Measurements from ENCODE around the gene PTTG1IP2. TPM values are rescaled to one million over a fixed set of nuclear protein-coding genes. Genes with fewer than 3 reads are reported as not detected.

The PTTG1IP2 gene
- total and polyA plus RNA-seq, 4 donors = 2.0 TPM; not detected in 3

- no peak overlapping the region for H3K9ac ChIP-seq (ENCODE audit: low read depth in 1 of 2, low read length in 2 of 2)
- no peak overlapping the region for H3K27ac ChIP-seq (ENCODE audit: low read depth in 1 of 2, low read length in 2 of 2)
- H3K36me3 ChIP-seq (ENCODE audit: control insufficient read depth in 4 of 4, insufficient read depth in 3 of 4, low read depth in 1 of 4, low read length in 3 of 4) = no peaks in the 10 kb centered on the region
- no peaks in the 10 kb centered on the region for H3K9me3 ChIP-seq (ENCODE audit: control insufficient read depth in 4 of 4, low read length in 3 of 4)
- WGBS = 26% methylated on average over 1 of the region's 1 CpG
- H3K27me3 ChIP-seq (ENCODE audit: control insufficient read depth in 4 of 4, insufficient read depth in 4 of 4, low read length in 3 of 4) = no peaks in the 10 kb centered on the region
- H3K4me3 ChIP-seq (ENCODE audit: low read depth in 1 of 3, low read length in 3 of 3) = no peak overlapping the region
- DNase-seq (ENCODE audit: low spot score) = no peak
- TF ChIP-seq TAF1 (conservative IDR thresholded peaks at IDR 0.05) (no peak), NR2F2 (IDR thresholded peaks at IDR 0.05) (no peak), RAD21 (IDR thresholded peaks at IDR 0.05) (no peak), ZBTB33 (IDR thresholded peaks at IDR 0.05) (no peak), SP1 (IDR thresholded peaks at IDR 0.05) (no peak), HNF4A (conservative IDR thresholded peaks at IDR 0.05) (no peak), EGR1 (IDR thresholded peaks at IDR 0.05; ENCODE audit: low read depth in 2 of 2) (no peak), FOXA2 (IDR thresholded peaks at IDR 0.05) (no peak), JUND (IDR thresholded peaks at IDR 0.05) (no peak), MAX (IDR thresholded peaks at IDR 0.05) (no peak), HNF4G (IDR thresholded peaks at IDR 0.05) (no peak), FOXA1 (IDR thresholded peaks at IDR 0.05) (no peak), GABPA (IDR thresholded peaks at IDR 0.05 in 1 of 2, conservative IDR thresholded peaks at IDR 0.05 in 1 of 2) (no peak)
- TF ChIP-seq, protein P1, sequence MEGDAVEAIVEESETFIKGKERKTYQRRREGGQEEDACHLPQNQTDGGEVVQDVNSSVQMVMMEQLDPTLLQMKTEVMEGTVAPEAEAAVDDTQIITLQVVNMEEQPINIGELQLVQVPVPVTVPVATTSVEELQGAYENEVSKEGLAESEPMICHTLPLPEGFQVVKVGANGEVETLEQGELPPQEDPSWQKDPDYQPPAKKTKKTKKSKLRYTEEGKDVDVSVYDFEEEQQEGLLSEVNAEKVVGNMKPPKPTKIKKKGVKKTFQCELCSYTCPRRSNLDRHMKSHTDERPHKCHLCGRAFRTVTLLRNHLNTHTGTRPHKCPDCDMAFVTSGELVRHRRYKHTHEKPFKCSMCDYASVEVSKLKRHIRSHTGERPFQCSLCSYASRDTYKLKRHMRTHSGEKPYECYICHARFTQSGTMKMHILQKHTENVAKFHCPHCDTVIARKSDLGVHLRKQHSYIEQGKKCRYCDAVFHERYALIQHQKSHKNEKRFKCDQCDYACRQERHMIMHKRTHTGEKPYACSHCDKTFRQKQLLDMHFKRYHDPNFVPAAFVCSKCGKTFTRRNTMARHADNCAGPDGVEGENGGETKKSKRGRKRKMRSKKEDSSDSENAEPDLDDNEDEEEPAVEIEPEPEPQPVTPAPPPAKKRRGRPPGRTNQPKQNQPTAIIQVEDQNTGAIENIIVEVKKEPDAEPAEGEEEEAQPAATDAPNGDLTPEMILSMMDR (IDR thresholded peaks at IDR 0.05; ENCODE audit: low read depth, low read length, missing input control) = no peak
- TF ChIP-seq, protein P2, sequence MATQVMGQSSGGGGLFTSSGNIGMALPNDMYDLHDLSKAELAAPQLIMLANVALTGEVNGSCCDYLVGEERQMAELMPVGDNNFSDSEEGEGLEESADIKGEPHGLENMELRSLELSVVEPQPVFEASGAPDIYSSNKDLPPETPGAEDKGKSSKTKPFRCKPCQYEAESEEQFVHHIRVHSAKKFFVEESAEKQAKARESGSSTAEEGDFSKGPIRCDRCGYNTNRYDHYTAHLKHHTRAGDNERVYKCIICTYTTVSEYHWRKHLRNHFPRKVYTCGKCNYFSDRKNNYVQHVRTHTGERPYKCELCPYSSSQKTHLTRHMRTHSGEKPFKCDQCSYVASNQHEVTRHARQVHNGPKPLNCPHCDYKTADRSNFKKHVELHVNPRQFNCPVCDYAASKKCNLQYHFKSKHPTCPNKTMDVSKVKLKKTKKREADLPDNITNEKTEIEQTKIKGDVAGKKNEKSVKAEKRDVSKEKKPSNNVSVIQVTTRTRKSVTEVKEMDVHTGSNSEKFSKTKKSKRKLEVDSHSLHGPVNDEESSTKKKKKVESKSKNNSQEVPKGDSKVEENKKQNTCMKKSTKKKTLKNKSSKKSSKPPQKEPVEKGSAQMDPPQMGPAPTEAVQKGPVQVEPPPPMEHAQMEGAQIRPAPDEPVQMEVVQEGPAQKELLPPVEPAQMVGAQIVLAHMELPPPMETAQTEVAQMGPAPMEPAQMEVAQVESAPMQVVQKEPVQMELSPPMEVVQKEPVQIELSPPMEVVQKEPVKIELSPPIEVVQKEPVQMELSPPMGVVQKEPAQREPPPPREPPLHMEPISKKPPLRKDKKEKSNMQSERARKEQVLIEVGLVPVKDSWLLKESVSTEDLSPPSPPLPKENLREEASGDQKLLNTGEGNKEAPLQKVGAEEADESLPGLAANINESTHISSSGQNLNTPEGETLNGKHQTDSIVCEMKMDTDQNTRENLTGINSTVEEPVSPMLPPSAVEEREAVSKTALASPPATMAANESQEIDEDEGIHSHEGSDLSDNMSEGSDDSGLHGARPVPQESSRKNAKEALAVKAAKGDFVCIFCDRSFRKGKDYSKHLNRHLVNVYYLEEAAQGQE (IDR thresholded peaks at IDR 0.05) = no peak
- peaks cover 0 to 6% (median 0%) of the 10 kb centered on the region in 4 donors for H3K4me1 ChIP-seq (ENCODE audit: control insufficient read depth in 4 of 4, insufficient read depth in 4 of 4, low read length in 3 of 4)
Measured at GRCh38 chr7:90560730-90561129, 91.3 kb downstream of the PTTG1IP2 start.

Other genes starting within 250 kb of the PTTG1IP2 start
- gene CFAP69, start 224.5 kb upstream of the PTTG1IP2 start, total RNA-seq = 10 to 100 TPM in 1 of 2 donors, 1 to 10 TPM in 1; 4.0 to 11.7 TPM
- 1 to 10 TPM; 1.2 to 4.1 TPM for gene CFAP69, start 224.5 kb upstream of the PTTG1IP2 start, polyA plus RNA-seq
- gene FAM237B, start 148.3 kb upstream of the PTTG1IP2 start, total RNA-seq = not detected
- gene FAM237B, start 148.3 kb upstream of the PTTG1IP2 start, polyA plus RNA-seq = not detected
- 10 to 100 TPM in 1 of 2 donors, 1 to 10 TPM in 1; 6.5 to 18.9 TPM for gene GTPBP10, start 122.9 kb upstream of the PTTG1IP2 start, total RNA-seq
- 10 to 100 TPM in 1 of 2 donors, 1 to 10 TPM in 1; 7.2 to 17.3 TPM for gene GTPBP10, start 122.9 kb upstream of the PTTG1IP2 start, polyA plus RNA-seq
- gene CLDN12, start 66.2 kb upstream of the PTTG1IP2 start, total RNA-seq = 10 to 100 TPM; 23.6 to 50.0 TPM
- gene CLDN12, start 66.2 kb upstream of the PTTG1IP2 start, polyA plus RNA-seq = 10 to 100 TPM; 22.5 to 23.7 TPM
- 10 to 100 TPM in 1 of 2 donors, 1 to 10 TPM in 1; 9.5 to 12.4 TPM for gene CDK14, start 126.7 kb downstream of the PTTG1IP2 start, total RNA-seq
- 1 to 10 TPM; 4.2 to 5.3 TPM for gene CDK14, start 126.7 kb downstream of the PTTG1IP2 start, polyA plus RNA-seq